NCI-H774 (cell line): ENCODE data around the gene APH1A.
A peak's percentile ranks its signal among the peaks of the same experiment; 100 is the strongest.
"Not testable (repeated sequence)": the region's sequence is repeated elsewhere in the genome, so short reads cannot be mapped to it uniquely, and the experiment has no call there.

Experiments
- DNase-seq: peaks from one replicate; lab custom pipeline; 2025; lab: John Stamatoyannopoulos, UW

The APH1A gene

DNA sequence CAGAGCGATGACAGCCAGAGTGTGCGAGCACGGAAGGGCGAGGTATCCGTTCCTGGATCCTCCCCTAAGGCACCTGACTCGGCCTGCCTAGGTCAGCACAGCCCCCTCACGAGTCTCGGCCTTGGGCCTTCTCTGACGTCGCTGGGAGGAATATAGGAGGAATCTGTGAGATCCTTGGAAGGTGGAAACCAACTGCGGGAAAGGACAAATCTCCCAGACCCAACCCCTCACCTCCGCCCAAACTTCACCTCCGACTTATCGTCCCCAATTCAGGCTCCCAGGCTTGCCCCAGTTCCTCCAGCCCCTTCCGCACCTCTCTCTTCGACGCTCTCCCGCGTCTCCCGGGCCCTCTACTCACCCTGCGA is 494 bp downstream of the APH1A start:
- no peak for DNase-seq

DNA sequence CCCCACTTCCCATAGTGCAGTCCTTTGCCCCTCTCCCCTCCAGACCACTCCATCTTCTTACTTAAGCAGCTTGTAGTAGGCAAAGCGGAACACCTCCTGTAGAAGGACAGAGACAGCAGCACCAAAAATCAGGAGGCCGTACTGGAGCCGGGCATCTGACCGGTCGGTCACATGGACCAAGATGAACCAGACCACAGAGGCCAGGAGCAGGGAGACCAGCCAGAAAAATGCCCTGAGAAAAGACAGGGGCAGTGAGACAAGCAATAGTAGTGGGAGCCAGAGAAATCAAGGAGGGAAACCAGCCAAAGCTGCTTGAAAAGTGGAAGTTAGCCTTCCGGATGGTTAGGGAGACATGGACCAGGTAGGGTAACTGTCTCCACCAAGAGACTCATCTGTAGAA is 920 bp downstream of the APH1A start:
- DNase-seq, result no peak

DNA sequence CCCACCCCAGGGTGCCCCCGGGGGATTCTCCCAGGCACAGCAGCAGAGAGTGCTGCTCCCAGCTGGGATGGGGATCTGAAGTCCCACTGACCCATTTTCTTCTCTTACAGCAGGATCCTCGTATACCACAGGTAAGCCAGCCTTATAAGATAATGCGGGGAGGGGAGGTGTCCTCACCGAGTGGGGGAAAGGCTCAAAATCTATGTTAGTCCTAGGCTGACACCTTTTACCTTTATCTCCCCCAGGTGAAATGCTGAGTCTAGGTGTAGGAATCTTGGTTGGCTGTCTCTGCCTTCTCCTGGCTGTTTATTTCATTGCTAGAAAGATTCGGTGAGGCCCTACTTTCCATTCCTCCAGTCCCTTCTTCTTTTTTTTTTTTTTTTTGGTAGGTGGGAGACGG is 5.3 kb downstream of the APH1A start:
- DNase-seq, result no peak

GRCh38 chr1:150262388-150263320 is 6.2 kb downstream of the APH1A start:
- DNase-seq, result no peak

- no peak for DNase-seq
Observed at GRCh38 chr1:150261367-150261766, 7.4 kb downstream of the APH1A start.

GRCh38 chr1:150259758-150260669 is 8.8 kb downstream of the APH1A start:
- DNase-seq, result peak; percentile 26

DNA sequence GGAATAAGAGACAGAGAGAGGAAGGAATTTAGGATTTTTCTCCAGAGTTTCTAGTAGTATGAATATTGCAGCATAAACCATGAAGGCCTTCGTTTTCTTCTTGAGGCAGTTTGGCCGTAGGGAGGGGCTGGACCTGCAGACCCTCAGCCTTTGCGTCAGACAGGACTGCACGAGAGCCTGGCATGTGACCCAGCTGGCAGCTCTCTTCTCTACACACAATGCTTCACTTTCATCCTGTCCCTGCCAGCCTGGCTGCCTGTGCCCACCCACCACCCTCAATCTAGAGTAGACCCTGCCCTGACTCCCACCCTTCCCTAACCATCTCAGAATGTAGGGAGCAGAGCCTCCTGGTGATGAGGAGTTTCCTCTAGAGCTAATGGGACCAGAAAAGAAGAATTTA is 9.6 kb downstream of the APH1A start:
- DNase-seq, result no peak

- no peak for DNase-seq
Observed at GRCh38 chr1:150257624-150258585, 10.9 kb downstream of the APH1A start, which contains the start of gene CA14. TSS of gene CA14 (plus strand) at chr1:150257774. CDS start at chr1:150258129, 355 bp downstream.

DNA sequence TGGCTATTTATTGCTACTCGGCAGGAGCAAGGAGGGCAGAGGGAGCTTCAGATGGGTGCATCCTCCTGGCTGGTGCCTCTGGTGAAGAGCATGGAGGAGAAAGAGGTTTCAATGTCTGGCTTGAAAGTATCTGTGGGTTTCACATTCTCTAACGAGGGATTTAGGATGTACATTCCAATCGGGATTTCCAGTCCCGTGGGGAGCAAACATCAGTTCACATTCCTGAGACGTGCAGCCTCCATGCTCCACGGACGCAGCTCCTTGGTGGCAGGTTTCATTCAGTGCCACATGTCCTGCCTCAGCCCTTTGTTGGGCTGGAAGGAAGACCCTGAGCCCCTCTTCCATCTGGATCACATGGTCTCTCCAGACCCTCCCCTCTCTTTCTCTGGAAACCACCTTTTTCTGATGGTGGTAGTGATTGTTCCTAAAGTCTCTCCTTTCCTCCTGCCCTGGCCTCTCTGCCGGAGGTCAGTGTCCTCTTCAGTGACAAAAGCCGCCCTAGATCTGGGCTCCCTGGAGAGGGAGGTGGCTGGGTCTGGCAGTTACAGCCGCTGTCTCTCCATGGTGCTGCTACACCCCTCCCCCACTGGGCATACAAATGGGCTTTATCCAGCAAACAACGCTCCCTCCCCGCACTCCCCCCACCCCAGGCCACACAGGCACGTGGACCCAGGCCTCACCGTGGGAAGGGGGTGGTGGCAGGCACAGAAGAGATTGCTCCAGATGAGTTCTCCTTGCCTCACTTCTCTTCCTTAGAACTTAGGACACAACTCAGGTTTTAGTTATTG is 12.1 kb downstream of the APH1A start:
- no peak for DNase-seq

DNA sequence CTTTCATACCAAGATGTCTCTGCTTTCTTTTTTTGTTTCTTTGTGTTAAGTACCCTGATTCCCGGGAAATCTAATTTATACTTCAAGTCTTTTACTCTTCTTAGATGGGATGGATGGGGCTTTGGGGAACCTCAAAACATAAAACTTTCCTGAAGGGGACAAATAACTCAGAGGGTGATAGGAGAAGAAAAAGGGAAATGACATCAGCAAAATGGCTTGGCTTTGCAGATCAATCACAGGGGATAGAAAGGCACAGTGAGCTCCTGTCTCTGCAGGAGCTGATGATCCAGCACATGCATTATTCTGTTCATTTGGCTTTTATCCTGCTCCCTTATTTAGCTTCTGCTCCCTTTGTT is 12.6 kb downstream of the APH1A start:
- no peak for DNase-seq

DNA sequence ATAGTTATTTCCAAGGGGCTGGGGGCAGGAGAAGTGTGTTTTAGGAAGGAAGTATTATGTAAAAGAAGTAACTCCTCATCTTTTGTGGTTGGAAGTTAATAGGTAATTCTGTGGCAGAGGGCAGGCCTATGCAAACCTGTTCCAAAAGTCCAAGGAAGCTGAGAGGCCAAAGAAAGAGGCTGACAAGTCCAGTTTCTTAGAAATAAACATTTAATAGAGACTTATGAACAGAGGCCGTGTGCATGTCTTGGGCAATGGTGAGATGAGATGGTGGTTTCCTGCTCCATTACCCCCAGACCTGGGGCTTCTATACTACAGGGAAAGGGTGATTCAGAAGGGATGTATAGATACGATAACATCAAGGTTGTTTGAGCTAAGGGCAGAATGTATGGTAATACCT is 18.9 kb downstream of the APH1A start:
- DNase-seq, result no peak

GRCh38 chr1:150243003-150243402 is 25.8 kb downstream of the APH1A start:
- no peak for DNase-seq

GRCh38 chr1:150237746-150238145 is 31.1 kb downstream of the APH1A start:
- DNase-seq, result no peak

- not testable (repeated sequence) for DNase-seq
Observed at GRCh38 chr1:150237176-150237575, 31.6 kb downstream of the APH1A start.

DNA sequence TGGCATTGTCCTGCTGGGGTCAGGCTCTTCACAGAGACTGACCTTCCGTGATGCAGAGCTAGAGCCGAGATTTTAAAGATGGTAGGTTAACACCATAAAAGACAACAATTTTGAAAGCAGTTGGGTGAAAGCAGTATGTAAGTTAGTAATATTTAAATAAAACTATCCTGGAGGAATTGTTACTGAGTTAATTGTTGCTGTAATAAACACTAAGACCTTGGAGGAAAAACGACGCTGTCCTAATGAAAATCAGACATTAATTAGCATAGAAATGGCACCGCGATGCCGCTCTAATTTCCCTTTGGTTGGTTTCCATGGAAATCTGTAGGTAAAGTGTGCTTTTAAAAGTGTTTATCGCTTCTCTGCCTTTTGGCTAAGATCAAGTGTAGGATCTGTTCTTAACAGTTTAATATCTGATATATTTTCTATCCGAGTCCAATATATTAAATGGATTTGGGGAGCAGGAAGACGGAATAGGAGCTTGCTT is 32.2 kb downstream of the APH1A start:
- DNase-seq, result no peak

- peak; percentile 99 for DNase-seq
Observed at GRCh38 chr1:150235852-150236613, 32.8 kb downstream of the APH1A start, which contains the start of gene ANP32E. TSS of gene ANP32E (minus strand) at chr1:150236112. CDS start at chr1:150235786, 326 bp downstream.

DNA sequence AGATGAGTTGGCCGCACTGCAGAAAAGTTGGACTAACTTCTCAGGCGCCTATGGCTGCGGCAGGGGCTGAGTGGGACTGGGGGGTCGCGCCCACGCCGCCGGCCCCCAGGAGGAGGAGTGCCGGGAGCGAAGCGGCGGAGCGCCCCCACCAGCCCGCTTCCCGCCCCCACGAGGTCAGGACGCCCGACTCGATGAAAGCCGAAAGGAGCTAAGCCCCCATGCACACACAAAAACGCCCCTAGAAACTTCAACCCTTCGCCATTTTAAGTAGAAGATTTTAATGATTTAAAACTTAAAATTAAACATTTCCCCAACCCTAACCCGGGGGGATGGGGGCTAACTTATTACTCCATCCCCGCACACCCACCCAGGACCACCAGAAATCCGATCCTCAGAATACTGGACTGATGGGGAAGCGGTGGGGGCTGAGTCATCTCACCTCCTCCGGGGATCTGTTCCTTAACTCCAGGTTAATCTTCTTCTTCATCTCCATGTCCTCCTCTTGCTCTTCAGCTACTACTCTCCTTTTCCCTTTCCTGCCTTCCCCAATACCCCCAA is 33.4 kb downstream of the APH1A start:
- DNase-seq, result no peak

- peak; percentile 23 for DNase-seq
Observed at GRCh38 chr1:150234566-150235293, 34.1 kb downstream of the APH1A start.

DNA sequence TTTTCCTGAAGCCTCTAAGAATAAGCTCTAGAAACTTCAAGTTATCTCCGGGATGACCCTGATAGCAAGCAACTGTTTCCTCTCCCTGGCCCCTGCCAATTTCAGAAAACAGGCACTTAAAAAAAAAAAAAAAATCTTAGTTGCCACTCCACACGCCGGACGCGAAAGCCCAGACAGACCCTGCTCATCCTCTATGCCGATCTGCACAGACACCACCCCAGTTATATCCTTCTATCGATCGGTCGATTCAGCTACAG is 34.6 kb downstream of the APH1A start:
- no peak for DNase-seq
